Measurements from ENCODE around the gene C5orf58.

DNA sequence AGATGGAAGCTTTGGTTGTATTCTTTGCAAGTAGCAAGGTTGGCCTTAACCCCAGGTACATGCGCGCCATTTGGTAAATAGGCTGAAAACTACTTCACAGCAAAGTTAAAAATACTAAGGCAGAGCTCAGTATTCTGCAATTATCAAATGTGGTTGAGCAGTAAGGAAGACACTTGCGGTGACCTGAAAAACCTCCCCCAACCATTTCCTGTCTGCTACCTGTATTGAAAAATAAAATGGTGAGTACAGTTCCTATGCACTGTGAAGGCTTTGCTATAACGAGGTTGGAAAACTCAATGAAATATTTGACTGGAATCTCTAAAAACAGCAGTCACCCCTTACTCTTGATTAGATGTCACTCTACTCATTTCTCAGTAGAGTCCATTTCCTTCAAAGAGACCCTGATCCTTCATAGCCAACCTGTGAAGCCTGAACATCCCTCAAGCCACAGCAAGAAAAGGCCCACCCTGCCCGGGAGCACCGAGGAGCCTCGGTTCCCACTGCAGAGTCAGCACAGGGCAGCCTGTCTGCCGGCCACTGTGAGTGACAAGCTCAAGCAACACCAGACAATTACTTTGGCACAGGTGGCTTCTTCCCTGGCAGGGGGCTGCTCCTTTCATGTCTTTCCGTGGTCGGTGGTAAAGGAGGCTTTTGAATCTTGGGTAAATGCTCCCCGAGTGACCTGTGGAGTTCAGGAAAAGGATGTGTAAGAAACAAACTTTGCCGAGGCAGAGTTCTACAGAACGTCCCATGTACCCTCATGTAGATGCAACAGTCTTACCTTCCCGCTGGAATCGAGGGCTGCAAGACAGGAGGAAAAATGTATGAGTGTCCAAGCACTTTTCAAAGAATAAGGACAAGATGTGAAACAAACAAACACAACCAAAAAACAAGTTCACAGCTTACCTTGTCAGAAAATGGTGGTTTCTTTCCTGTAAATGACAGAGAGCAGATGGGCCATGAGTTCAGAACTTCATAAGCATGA lies 29.6 kb downstream of the C5orf58 start:
- no peak for TF ChIP-seq POLR2A (IDR thresholded peaks at IDR 0.05; ENCODE audit: extremely low read depth, insufficient read length)
- TF ChIP-seq MAX (IDR thresholded peaks at IDR 0.05; ENCODE audit: low read depth, low read length): no peak

Measured in NB4 (cell line).